Neural cell (in vitro differentiated cells): ENCODE measurements around the gene OPA1.

ENCODE experiments used
- CTCF ChIP-seq: fragments of 450-650 bp; IDR thresholded peaks from 2 replicates; pipeline ENCODE4 v1.5.1; 2014; ENCODE audit warnings: antibody characterized with exemption, mild to moderate bottlenecking, moderate library complexity; ENCODE audit not compliant: poor library complexity, severe bottlenecking
- POLR2AphosphoS5 ChIP-seq: IDR thresholded peaks from 2 replicates; pipeline ENCODE4 v1.6.1; 2012
- RAD21 ChIP-seq: fragments of 450-650 bp; conservative IDR thresholded peaks from 2 replicates; pipeline ENCODE4 v1.6.1; 2014; ENCODE audit warnings: antibody characterized with exemption, mild to moderate bottlenecking, moderate library complexity

- no peak for TF ChIP-seq CTCF
- no peak for TF ChIP-seq POLR2AphosphoS5
- no peak for TF ChIP-seq RAD21
These were observed 28.1 kb downstream of the OPA1 start for GRCh38 chr3:193621127-193621526.
